Femur (tissue), 1 donor: ENCODE measurements around the gene ARHGAP1.
"Not testable (repeated sequence)": the region's sequence is repeated elsewhere in the genome, so short reads cannot be mapped to it uniquely, and the experiment has no call there.

Experiments
- DNase-seq: peaks from one replicate; pipeline ENCODE4 v3.0.0-alpha.2; 2017

ARHGAP1 gene

GRCh38 chr11:46671958-46672315, 28.5 kb downstream of the ARHGAP1 start:
- DNase-seq, result no peak

- DNase-seq, result not testable (repeated sequence)
Observed at GRCh38 chr11:46670521-46670920, 29.9 kb downstream of the ARHGAP1 start.

- DNase-seq, result no peak
Observed at GRCh38 chr11:46669711-46670139, 30.7 kb downstream of the ARHGAP1 start.

- DNase-seq, result no peak
Observed at GRCh38 chr11:46668480-46669085, 31.8 kb downstream of the ARHGAP1 start.

DNA sequence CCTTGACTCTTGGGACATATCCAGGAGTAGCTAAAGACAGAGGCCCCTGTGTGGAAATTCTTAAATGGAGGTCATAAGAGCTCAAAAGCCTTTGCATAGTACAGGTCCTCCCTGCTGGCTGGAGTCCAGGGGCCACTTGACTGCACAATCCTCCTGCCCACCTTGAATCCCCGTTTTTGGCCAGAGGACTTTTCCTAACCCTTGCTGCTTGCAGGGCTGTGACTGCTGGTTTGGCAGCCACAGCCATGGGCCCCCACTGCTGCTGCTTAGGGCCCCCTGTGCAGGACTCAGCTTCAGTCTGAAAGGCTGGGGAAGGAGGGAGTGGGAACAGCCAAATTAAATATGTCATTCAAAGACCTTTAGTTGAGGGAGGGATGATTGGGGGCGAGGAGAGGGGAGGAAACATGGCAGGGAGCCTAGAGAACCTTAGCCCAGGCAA, 33.4 kb downstream of the ARHGAP1 start:
- no peak for DNase-seq

DNA sequence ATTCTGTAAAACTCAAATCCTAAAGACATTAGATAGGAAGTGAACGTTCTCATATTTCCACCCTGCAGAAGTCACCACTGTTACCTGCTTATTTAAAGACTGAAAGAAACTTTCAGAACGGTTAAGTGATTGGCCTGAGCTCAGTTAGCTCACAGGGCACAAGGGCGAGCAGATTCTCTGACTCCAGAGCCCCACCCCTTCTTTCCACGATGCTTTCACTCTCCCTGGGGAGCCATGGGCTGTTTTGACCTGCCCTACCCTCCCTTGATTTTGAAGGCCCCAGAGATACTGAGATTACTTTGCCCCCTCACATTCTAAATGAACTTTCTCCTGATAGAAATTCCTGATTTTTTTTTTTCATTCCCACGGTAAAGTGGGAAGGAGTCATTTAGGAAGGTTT, 33.9 kb downstream of the ARHGAP1 start:
- DNase-seq, result no peak

- no peak for DNase-seq
Observed at GRCh38 chr11:46665356-46665755, 35.1 kb downstream of the ARHGAP1 start.

DNA sequence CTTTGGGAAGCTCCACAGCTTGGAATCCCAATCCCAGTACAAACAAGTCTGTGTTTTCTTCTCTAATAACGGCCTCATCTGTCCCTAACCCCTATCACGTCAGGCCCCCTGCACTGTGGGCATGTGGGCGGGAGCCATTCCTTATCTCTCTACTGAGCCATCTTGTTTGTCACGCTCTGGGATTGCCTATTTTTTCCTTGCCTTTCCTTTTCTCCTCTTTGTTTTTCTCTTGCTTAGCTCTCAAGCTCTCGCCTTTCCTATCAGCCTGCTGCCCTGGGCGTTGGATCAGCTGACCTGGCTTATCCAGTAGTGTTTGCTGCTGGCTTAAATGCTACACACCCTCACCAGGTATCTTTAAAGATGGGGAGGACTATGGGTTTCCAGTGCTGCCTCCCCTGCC, 35.8 kb downstream of the ARHGAP1 start:
- no peak for DNase-seq

DNA sequence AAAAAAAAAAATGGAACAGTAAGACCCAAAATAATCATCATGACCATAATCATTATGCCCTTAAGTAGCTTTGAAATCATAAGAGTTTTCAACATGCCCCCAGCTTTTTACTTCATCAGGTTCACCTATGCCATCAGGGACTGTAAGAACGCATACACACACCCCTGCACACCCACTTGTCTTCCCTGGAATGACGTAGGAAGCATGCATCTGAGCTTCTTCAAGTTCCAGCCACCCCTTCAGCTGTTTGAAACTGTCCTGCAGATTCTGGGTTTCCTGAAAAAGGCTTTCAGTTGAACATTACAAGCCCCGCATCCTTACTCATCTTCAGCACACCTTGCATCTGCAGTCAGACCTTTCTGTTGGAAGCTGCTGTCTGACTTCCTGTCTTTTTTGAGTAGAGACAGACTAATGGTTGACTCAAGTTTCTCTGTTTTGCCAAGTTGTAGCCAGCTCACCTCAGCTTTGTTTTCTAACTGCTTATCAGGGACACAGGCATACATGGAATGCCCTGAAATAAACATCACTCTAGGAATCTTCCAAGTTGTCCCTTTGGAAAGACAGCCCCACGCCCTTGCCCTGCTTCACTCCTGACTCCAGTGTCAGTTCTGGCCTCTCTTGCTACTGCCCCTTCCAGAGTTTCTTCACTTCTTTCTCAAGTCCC, 37.0 kb downstream of the ARHGAP1 start:
- no peak for DNase-seq

DNA sequence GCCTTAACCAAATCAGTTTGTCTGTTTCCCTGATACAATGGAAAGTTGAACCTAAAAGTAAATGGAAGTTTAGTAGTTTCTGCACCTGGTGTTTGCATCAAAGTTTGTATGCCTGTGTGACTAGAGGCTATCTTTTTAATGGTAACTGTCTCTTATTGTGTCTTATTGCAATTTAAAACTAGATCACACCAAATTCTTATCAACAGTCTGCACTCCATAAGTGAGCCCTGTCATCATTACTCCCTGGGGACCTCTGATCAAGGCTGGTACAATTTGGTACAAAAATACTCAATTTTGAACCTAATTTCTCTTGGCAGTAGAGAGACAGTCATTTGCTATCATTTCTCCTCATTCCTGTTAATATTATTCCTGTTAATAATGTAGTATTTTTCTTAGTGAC, 38.1 kb downstream of the ARHGAP1 start:
- no peak for DNase-seq

- no peak for DNase-seq
Observed at GRCh38 chr11:46661836-46662235, 38.6 kb downstream of the ARHGAP1 start.

DNA sequence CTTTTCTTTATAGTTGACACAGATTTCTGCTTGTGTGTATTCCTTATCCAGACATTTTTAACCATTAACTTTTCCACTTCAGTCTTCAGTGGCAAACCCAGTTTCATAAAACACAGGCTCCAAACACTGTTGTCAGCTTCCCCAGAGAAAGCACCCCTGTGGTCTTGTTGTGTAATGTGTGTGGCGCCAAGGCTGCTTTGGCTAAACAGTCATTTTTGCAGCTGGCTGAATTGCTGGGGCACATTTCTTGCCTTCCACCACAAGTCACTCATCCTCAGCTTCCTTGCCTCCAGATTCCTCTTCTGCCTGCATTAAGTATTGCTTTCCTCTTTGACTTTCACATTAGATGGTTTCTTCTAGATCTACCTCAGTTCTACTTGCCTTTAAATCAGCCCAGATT, 40.5 kb downstream of the ARHGAP1 start:
- peak; percentile 47 for DNase-seq

GRCh38 chr11:46658259-46658658, 42.2 kb downstream of the ARHGAP1 start:
- no peak for DNase-seq

GRCh38 chr11:46657186-46657585, 43.2 kb downstream of the ARHGAP1 start:
- no peak for DNase-seq

DNA sequence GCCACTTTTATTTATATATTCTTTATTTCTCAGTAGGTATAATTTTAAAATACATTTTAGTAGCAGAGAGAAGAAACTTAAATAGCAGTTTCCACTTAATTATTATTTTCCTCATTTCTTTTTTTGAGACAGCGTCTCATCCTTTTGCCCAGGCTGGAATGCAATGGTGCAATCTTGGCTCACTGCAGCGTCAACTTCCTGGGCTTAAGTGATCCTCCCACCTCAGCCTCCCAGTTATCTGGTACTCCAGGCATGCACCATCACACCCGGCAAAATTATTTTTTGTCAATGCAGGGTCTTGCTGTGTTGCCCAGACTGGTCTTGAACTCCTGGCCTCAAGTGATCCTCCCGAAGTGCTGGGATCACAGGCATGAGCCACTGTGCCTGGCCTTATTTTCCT, 44.8 kb downstream of the ARHGAP1 start:
- no peak for DNase-seq

DNA sequence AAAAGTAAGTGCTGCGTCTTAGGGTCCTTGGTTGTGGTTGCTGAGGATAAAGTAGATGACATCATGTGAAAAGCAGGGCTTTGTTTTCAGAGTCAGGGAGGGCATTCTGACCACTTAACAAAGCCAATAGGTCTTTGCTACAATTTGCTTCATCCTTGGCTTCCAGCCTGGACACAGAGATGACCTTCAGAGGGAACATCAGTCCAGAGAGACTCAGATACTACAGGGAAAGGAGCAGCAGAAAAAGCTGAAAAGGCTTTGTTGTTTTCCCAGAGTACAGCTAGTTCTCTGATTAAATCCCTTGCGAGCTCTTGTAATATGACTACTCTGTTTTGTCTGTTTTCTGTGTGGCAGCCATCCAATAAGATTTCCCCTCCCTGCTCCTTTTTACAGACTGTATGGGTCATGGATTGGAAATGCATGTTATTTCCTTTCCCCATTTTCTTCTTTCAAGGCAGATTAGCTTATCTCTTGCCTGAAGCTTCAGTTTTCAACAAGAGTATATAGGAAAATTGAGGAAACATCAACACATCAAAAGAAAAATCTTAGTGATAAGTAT, 51.2 kb downstream of the ARHGAP1 start:
- DNase-seq, result peak; percentile 35

GRCh38 chr11:46643986-46644385, 56.4 kb downstream of the ARHGAP1 start:
- no peak for DNase-seq

- no peak for DNase-seq
Observed at GRCh38 chr11:46643531-46643930, 56.9 kb downstream of the ARHGAP1 start.

- DNase-seq, result no peak
Observed at GRCh38 chr11:46642627-46643335, 57.6 kb downstream of the ARHGAP1 start.

GRCh38 chr11:46641639-46642038, 58.8 kb downstream of the ARHGAP1 start:
- DNase-seq, result no peak

DNA sequence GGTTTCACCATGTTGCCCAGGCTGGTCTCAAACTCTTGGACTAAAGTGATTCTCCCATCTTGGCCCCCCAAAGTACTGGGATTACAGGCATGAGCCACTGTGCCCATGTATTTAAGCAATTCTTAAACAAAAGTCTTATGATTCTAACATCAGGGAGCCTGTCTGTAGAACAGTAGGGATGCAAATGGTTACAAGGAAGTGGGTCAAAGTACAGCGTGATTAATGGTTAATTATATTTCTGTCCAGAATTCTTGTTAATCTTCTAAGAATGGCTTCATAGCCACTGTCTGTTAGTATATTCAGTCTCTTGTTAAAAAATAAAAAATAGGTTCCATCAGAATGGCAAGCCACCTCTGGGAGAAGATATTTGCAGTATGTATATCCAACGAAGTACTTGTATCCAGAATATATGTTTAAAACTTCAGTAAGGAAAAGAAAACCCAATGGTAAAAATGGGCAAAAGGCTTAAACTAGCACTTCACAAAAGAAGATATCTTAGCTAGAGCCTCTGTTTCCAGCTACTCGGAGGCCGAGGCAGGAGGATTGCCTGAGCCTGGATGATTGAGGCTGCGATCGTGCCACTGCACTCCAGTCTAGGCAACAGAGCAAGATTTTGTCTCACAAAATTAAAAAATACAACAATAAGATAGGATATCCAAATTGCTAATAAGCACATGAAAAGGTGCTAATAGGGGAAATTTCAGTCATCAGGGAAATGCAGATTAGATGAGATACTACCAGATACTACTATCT, 60.2 kb downstream of the ARHGAP1 start:
- DNase-seq, result no peak

GRCh38 chr11:46639197-46639839, 61.1 kb downstream of the ARHGAP1 start:
- no peak for DNase-seq

- no peak for DNase-seq
Observed at GRCh38 chr11:46637546-46637945, 62.9 kb downstream of the ARHGAP1 start.
